Right lung (tissue), 10 donors: ENCODE data around the gene SHH. TPM values are rescaled to one million over a fixed set of nuclear protein-coding genes. Genes with fewer than 3 reads are reported as not detected.

Experiments
- DNase-seq, 2 donors: peaks; one replicate each; pipeline ENCODE4 v3.0.0-alpha.2; 2013
- long read RNA-seq, 8 donors: transcript quantifications; one replicate each; lab custom pipeline, GENCODE V29; 2026
- polyA plus RNA-seq, 5 donors: library from polyadenylated mRNA; unstranded; fragments of 120-200 nt; gene quantifications; one replicate each; pipeline versions ENCODE4 v1.2.1 to v1.2.3, GENCODE V29; 2013; ENCODE audit warnings: inconsistent platforms in 1 of 5, low replicate concordance in 1 of 5; ENCODE audit not compliant: insufficient read length in 5 of 5, insufficient read depth in 1 of 5

SHH gene
- 10 to 100 TPM; 12.9 to 23.3 (median 16.4) TPM for polyA plus RNA-seq
- long read RNA-seq, donor 1, full-length matches to known transcripts, result 1 of 1 reads
- long read RNA-seq, donor 1, partial matches to known transcripts, result 0 of 1 reads
- long read RNA-seq, donor 1, other reads (novel, unspliced or antisense), result 0 of 1 reads
- long read RNA-seq, donor 2, full-length matches to known transcripts, result 3 of 3 reads
- long read RNA-seq, donor 2, partial matches to known transcripts, result 0 of 3 reads
- long read RNA-seq, donor 2, other reads (novel, unspliced or antisense), result 0 of 3 reads
- long read RNA-seq, donor 3, full-length matches to known transcripts, result 2 of 2 reads
- long read RNA-seq, donor 3, partial matches to known transcripts, result 0 of 2 reads
- long read RNA-seq, donor 3, other reads (novel, unspliced or antisense), result 0 of 2 reads
- long read RNA-seq, donor 4, full-length matches to known transcripts, result 1 of 1 reads
- long read RNA-seq, donor 4, partial matches to known transcripts, result 0 of 1 reads
- long read RNA-seq, donor 4, other reads (novel, unspliced or antisense), result 0 of 1 reads
- long read RNA-seq, donor 5, full-length matches to known transcripts, result 3 of 3 reads
- long read RNA-seq, donor 5, partial matches to known transcripts, result 0 of 3 reads
- long read RNA-seq, donor 5, other reads (novel, unspliced or antisense), result 0 of 3 reads
- long read RNA-seq, donor 6, full-length matches to known transcripts, result 2 of 2 reads
- long read RNA-seq, donor 6, partial matches to known transcripts, result 0 of 2 reads
- long read RNA-seq, donor 6, other reads (novel, unspliced or antisense), result 0 of 2 reads
- long read RNA-seq, donor 7, result 0 reads
- long read RNA-seq, donor 8, full-length matches to known transcripts, result 1 of 1 reads
- long read RNA-seq, donor 8, partial matches to known transcripts, result 0 of 1 reads
- long read RNA-seq, donor 8, other reads (novel, unspliced or antisense), result 0 of 1 reads

GRCh38 chr7:155811895-155812761, at the start of gene SHH:
SHH (minus strand) TSS chr7:155812463; CDS start chr7:155812122, 341 bp downstream.
- no peak for DNase-seq

GRCh38 chr7:155861480-155861868, 49.2 kb upstream of the SHH start:
- DNase-seq, result no peak

- peak; percentile 85 to 88 for DNase-seq
These were observed 48.7 kb upstream of the SHH start for GRCh38 chr7:155860840-155861479.

- DNase-seq, result no peak
These were observed 48.2 kb upstream of the SHH start for GRCh38 chr7:155860461-155860839.

GRCh38 chr7:155858521-155859061, 46.3 kb upstream of the SHH start:
- DNase-seq, result no peak

GRCh38 chr7:155857141-155857540, 44.9 kb upstream of the SHH start:
- DNase-seq, result no peak

GRCh38 chr7:155856656-155857055, 44.4 kb upstream of the SHH start:
- no peak for DNase-seq

GRCh38 chr7:155852426-155853301, 40.4 kb upstream of the SHH start:
- DNase-seq, result no peak

GRCh38 chr7:155851892-155852291, 39.6 kb upstream of the SHH start:
- DNase-seq, result no peak

GRCh38 chr7:155850766-155851678, 38.8 kb upstream of the SHH start:
- no peak for DNase-seq

GRCh38 chr7:155850001-155850436, 37.8 kb upstream of the SHH start:
- DNase-seq, result no peak

GRCh38 chr7:155848691-155849669, 36.7 kb upstream of the SHH start:
- no peak for DNase-seq

- DNase-seq, result no peak
These were observed 35.7 kb upstream of the SHH start for GRCh38 chr7:155847821-155848435.

GRCh38 chr7:155846936-155847335, 34.7 kb upstream of the SHH start:
- no peak for DNase-seq

GRCh38 chr7:155846156-155846555, 33.9 kb upstream of the SHH start:
- no peak for DNase-seq

GRCh38 chr7:155845226-155845625, 33.0 kb upstream of the SHH start:
- DNase-seq, result no peak

- no peak for DNase-seq
These were observed 32.3 kb upstream of the SHH start for GRCh38 chr7:155844526-155844925.
